ENCODE data around the gene PCK1.

Gene PCK1

DNA sequence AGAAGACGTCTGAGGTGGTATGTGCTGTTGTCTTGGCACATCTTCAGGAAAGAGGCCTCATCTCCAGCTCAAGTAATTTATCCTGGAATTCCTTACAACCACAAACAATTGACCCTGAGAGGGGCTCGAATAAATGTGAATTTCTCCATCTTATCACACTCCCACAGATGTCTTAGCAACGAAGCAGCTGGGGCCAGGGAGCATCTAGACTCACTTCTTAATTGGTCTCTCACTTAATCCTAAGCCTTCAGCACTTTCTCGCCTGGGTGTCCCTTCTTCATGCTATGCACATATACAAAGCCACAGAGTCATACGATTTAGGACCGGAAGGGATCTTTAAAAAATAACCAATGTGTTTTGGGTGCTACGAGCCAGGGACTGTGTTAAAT is 27.1 kb downstream of the PCK1 start:
- peaks cover 0 to 17% (median 0%) of the 10 kb centered on the region in 5 donors for H3K27me3 ChIP-seq (ENCODE audit: control insufficient read depth in 5 of 5, insufficient read depth in 4 of 5, low read length in 5 of 5)
- peaks cover 7 to 51% (median 41%) of the 10 kb centered on the region in 5 donors for H3K4me1 ChIP-seq (ENCODE audit: control insufficient read depth in 5 of 5, insufficient read depth in 5 of 5, low read length in 5 of 5)
- no peaks in the 10 kb centered on the region for H3K36me3 ChIP-seq (ENCODE audit: control insufficient read depth in 5 of 5, insufficient read depth in 5 of 5, low read length in 5 of 5)
- H3K9ac ChIP-seq (ENCODE audit: low read length in 5 of 5): no peak overlapping the region
- H3K27ac ChIP-seq (ENCODE audit: low read depth, low read length): no peak overlapping the region
- H3K9me3 ChIP-seq (ENCODE audit: control insufficient read depth in 5 of 5, low read length in 5 of 5): peaks cover 0 to 11% (median 6%) of the 10 kb centered on the region in 5 donors
- H3K4me3 ChIP-seq (ENCODE audit: low read depth in 1 of 5, low read length in 5 of 5): no peak overlapping the region

DNA sequence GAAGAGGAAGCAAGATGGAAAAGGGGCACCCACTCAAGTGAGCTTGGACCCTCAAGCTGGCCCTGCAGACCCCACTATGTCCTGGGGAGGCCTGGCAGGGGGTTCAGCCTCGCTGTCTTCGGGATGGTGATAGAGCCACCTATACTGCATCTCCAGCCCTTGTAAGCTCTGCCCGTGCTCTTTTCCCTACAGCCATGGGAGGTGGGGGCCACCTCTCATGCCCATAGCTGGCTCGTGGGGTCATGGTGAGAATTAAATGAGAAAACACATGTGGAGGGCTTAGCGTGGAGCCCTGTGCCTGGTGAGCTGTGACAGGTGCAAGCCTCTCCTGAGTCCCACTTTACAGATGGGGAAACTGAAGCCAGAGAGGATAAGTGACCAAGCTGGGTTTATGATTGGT is 27.7 kb downstream of the PCK1 start:
- H3K9me3 ChIP-seq (ENCODE audit: control insufficient read depth in 5 of 5, low read length in 5 of 5): peaks cover 0 to 11% (median 6%) of the 10 kb centered on the region in 5 donors
- no peak overlapping the region for H3K4me3 ChIP-seq (ENCODE audit: low read depth in 1 of 5, low read length in 5 of 5)
- peaks cover 5 to 51% (median 39%) of the 10 kb centered on the region in 5 donors for H3K4me1 ChIP-seq (ENCODE audit: control insufficient read depth in 5 of 5, insufficient read depth in 5 of 5, low read length in 5 of 5)
- H3K9ac ChIP-seq (ENCODE audit: low read length in 5 of 5): no peak overlapping the region
- H3K27me3 ChIP-seq (ENCODE audit: control insufficient read depth in 5 of 5, insufficient read depth in 4 of 5, low read length in 5 of 5): peaks cover 0 to 17% (median 0%) of the 10 kb centered on the region in 5 donors
- H3K36me3 ChIP-seq (ENCODE audit: control insufficient read depth in 5 of 5, insufficient read depth in 5 of 5, low read length in 5 of 5): no peaks in the 10 kb centered on the region
- no peak overlapping the region for H3K27ac ChIP-seq (ENCODE audit: low read depth, low read length)

DNA sequence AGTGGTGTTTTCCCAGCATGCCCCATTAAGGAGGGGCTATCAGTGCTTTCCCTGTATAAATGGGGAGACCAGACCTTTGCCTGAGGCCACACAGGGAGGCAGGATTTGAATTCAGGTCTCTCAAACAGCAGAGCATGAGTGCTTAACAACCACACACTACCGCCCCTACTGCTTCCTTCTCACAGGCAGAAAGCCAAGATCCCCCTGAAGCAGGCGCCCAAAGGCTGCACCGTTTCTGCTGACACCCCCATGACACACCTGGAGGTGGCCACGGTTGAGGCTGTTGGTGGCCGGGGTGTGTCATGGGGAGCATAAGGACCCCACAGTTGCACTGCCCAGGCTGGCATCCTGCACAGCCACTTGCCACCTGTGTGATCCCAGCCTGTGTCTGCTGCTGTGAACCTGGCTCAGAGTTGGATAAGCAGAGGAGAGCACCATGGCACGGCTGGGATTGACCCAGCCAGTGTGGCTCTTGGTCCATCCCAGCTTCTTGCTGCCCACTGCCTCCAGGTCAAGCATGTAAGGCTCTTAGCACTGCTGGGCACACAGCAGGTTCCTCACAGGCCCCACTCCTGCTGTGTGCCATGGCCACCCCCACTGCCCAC is 28.3 kb downstream of the PCK1 start:
- H3K27ac ChIP-seq (ENCODE audit: low read depth, low read length): peak overlapping the region; percentile 57
- H3K9me3 ChIP-seq (ENCODE audit: control insufficient read depth in 5 of 5, low read length in 5 of 5): peaks cover 0 to 11% (median 6%) of the 10 kb centered on the region in 5 donors
- H3K9ac ChIP-seq (ENCODE audit: low read length in 5 of 5): no peak overlapping the region
- H3K36me3 ChIP-seq (ENCODE audit: control insufficient read depth in 5 of 5, insufficient read depth in 5 of 5, low read length in 5 of 5): no peaks in the 10 kb centered on the region
- peaks cover 5 to 55% (median 45%) of the 10 kb centered on the region in 5 donors for H3K4me1 ChIP-seq (ENCODE audit: control insufficient read depth in 5 of 5, insufficient read depth in 5 of 5, low read length in 5 of 5)
- peaks cover 0 to 13% (median 0%) of the 10 kb centered on the region in 5 donors for H3K27me3 ChIP-seq (ENCODE audit: control insufficient read depth in 5 of 5, insufficient read depth in 4 of 5, low read length in 5 of 5)
- no peak overlapping the region for H3K4me3 ChIP-seq (ENCODE audit: low read depth in 1 of 5, low read length in 5 of 5)

DNA sequence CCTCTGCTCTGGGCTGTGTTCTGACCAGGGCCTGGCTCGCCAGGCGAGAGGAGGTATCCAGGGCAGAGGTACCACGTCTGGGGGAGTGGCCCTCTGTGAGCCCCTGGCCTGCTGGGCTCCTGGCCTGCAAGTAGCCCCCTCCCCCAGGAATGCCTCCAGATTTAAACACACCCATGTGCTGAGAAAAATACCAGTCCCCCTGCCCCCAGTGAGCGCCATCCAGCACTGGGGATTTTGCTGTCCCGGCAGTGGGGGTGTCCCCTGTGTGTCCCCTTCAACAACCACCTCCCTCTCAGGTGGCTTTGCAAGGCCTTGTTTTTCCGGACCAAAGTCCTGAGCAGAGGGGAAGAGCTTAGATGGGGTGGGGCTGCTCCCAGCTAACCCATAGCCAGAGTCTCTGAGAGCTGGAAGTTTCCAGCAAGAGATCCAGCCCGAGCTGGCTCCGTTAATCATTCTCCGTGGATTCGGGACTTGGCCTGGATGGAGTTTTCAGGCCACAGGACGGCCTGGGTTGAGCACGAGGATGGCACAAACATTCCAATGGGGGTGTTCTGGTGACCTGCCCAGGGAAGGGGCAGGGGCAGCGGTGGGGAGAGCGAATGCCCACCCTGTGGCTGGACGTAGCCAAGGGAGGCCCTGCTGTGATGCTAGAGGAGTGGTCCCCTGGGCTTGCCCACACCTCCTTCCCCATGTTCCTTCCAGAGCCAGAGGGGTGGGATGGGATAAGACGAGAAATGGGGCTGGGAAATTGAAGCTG is 29.0 kb downstream of the PCK1 start:
- H3K4me1 ChIP-seq (ENCODE audit: control insufficient read depth in 5 of 5, insufficient read depth in 5 of 5, low read length in 5 of 5): peaks cover 5 to 51% (median 43%) of the 10 kb centered on the region in 5 donors
- H3K27me3 ChIP-seq (ENCODE audit: control insufficient read depth in 5 of 5, insufficient read depth in 4 of 5, low read length in 5 of 5): peaks cover 0 to 9% (median 0%) of the 10 kb centered on the region in 5 donors
- no peak overlapping the region for H3K4me3 ChIP-seq (ENCODE audit: low read depth in 1 of 5, low read length in 5 of 5)
- H3K9ac ChIP-seq (ENCODE audit: low read length in 5 of 5): no peak overlapping the region
- no peaks in the 10 kb centered on the region for H3K36me3 ChIP-seq (ENCODE audit: control insufficient read depth in 5 of 5, insufficient read depth in 5 of 5, low read length in 5 of 5)
- peak overlapping the region; percentile 57 for H3K27ac ChIP-seq (ENCODE audit: low read depth, low read length)
- H3K9me3 ChIP-seq (ENCODE audit: control insufficient read depth in 5 of 5, low read length in 5 of 5): peaks cover 0 to 11% (median 6%) of the 10 kb centered on the region in 5 donors

DNA sequence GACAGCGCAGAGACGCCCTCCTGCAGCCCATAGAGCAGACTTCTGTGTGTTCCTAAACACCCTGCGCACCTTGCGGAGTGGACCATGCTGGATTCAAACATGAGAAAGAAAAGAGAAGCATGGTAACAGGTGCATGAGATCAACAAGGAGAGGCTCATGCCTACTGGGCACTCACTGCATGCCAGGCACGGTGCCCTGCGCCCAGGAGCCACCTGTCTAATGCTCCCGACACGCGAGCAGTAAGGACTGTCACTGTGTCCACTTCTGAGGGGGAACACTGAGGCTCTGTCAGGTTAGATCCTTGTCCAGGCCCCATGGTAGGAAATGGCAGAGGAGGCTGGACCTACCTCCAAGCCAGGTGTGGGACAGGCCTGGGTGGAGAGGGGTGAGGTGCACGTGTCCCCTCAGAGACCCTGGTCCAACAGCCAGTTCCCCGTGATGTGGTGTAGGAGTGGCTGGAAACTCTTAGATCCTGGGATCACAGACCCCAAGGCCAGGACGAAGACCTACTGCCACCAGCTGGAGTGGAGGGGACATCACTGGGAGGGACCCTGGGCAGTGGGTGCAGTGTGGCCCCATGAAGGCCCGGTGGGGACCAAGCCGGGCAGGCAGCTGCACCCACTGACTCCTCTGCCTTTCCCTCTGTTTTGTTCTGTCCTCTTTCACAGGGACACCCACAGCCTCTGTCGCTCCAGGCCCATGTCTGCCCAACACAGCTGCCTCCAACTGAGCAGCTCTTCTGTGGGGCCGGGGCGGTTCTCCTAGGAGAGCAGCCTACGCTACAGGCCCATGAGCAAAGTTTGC is 29.8 kb downstream of the PCK1 start:
- no peak overlapping the region for H3K9ac ChIP-seq (ENCODE audit: low read length in 5 of 5)
- peaks cover 0 to 4% (median 0%) of the 10 kb centered on the region in 5 donors for H3K27me3 ChIP-seq (ENCODE audit: control insufficient read depth in 5 of 5, insufficient read depth in 4 of 5, low read length in 5 of 5)
- H3K27ac ChIP-seq (ENCODE audit: low read depth, low read length): peak overlapping the region; percentile 57
- H3K4me1 ChIP-seq (ENCODE audit: control insufficient read depth in 5 of 5, insufficient read depth in 5 of 5, low read length in 5 of 5): peaks cover 0 to 43% (median 35%) of the 10 kb centered on the region in 5 donors
- peaks cover 0 to 11% (median 6%) of the 10 kb centered on the region in 5 donors for H3K9me3 ChIP-seq (ENCODE audit: control insufficient read depth in 5 of 5, low read length in 5 of 5)
- no peaks in the 10 kb centered on the region for H3K36me3 ChIP-seq (ENCODE audit: control insufficient read depth in 5 of 5, insufficient read depth in 5 of 5, low read length in 5 of 5)
- H3K4me3 ChIP-seq (ENCODE audit: low read depth in 1 of 5, low read length in 5 of 5): no peak overlapping the region

DNA sequence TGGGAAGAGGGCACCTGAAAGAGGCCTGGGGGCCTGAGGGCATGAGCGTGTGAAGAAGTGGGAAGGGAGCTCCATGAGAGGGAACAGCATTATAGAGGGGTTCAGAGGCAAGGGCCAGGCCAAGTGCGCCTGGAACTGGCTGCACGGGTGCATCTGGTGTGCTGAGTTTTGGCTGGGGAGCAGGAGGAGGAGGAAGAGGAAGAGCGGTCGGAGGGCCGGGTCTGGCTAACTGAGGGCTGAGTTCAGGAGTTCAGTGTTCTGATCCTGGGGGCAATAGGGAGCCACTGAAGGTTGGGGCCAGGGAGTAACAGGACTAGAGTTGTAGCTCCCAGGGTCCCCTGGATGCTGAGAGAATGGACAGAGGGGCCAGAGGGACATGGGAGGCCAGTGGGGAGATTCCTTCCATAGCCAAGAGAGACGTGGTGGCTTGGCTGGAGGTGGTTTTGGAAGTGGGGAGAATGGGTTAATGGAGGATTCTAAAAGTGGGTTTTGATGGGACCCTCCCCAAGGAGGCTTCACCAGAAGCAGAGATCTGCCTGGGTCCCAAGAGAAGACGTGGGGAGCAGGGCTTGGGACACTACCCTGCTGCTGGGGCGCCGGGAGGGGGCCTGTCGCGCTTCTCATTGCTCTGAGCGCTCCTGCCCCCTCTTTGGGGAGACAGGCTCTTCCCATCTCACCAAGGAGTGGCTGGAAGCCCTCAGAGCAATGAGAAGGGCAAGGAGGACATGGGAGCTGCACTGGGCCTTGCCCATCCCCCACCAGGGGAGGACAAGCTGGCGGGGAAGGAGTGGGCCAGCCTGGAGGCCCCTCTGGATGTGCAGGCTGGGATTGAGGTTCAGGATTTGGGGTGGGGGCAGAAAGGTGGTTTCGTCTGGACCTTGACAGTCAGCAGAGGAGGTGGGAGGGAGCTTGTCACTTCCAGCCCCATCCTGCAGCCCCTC is 30.6 kb downstream of the PCK1 start:
- H3K4me3 ChIP-seq (ENCODE audit: low read depth in 1 of 5, low read length in 5 of 5): no peak overlapping the region
- H3K9ac ChIP-seq (ENCODE audit: low read length in 5 of 5): no peak overlapping the region
- peaks cover 0 to 11% (median 6%) of the 10 kb centered on the region in 5 donors for H3K9me3 ChIP-seq (ENCODE audit: control insufficient read depth in 5 of 5, low read length in 5 of 5)
- no peak overlapping the region for H3K27ac ChIP-seq (ENCODE audit: low read depth, low read length)
- peaks cover 0 to 2% (median 0%) of the 10 kb centered on the region in 5 donors for H3K27me3 ChIP-seq (ENCODE audit: control insufficient read depth in 5 of 5, insufficient read depth in 4 of 5, low read length in 5 of 5)
- no peaks in the 10 kb centered on the region for H3K36me3 ChIP-seq (ENCODE audit: control insufficient read depth in 5 of 5, insufficient read depth in 5 of 5, low read length in 5 of 5)
- peaks cover 0 to 35% (median 26%) of the 10 kb centered on the region in 5 donors for H3K4me1 ChIP-seq (ENCODE audit: control insufficient read depth in 5 of 5, insufficient read depth in 5 of 5, low read length in 5 of 5)

DNA sequence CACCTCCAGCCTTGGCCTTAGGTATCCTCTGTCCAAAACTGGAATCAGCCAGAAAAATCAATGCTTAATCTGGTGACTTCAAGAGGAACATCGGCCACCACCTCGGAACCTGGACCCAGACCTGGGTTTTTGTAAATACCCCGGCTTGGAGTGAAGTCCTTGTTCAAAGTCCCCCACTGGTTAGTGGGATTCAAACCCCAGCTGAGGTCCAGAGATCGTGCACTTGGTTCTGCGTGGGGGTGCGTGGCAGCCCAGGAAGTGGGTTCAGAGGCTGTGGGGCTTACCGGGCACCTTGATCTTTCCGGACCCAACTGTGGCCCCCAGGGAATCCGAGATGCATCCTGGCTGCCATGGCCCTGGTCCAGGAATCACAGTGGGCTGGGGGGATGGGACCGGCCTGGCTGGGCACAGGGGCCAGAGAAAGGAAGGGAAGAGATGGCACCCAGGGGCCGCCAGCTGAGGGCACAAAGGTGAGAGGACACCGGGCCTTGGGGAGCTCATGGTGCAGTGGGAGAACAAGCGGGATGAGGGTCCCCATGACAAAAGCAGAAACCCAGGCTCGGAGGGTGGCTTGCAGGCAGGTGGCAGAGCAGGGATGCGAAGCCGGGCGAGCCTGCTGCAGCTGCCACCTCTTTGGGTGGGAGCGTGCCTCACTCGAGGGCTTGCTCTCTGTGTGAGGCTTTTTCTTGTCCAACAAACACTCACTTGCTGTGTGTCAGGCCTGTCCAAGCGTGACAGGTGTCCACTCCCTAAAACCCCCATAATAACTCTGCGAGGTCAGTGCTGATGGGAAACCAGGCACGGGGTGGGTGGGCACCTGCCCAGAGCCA is 31.6 kb downstream of the PCK1 start:
- Histone ChIP-seq H3K9ac (ENCODE audit: low read length in 5 of 5) (peak overlapping the region in 1 of 5 donors; percentile 44), H3K4me1 (ENCODE audit: control insufficient read depth in 5 of 5, insufficient read depth in 5 of 5, low read length in 5 of 5) (peaks cover 0 to 38% (median 33%) of the 10 kb centered on the region in 5 donors), H3K9me3 (ENCODE audit: control insufficient read depth in 5 of 5, low read length in 5 of 5) (peaks cover 0 to 8% (median 5%) of the 10 kb centered on the region in 5 donors), H3K27ac (ENCODE audit: low read depth, low read length) (no peak overlapping the region), H3K27me3 (ENCODE audit: control insufficient read depth in 5 of 5, insufficient read depth in 4 of 5, low read length in 5 of 5) (peaks cover 0 to 2% (median 0%) of the 10 kb centered on the region in 5 donors), H3K4me3 (ENCODE audit: low read depth in 1 of 5, low read length in 5 of 5) (no peak overlapping the region), H3K36me3 (ENCODE audit: control insufficient read depth in 5 of 5, insufficient read depth in 5 of 5, low read length in 5 of 5) (no peaks in the 10 kb centered on the region)

DNA sequence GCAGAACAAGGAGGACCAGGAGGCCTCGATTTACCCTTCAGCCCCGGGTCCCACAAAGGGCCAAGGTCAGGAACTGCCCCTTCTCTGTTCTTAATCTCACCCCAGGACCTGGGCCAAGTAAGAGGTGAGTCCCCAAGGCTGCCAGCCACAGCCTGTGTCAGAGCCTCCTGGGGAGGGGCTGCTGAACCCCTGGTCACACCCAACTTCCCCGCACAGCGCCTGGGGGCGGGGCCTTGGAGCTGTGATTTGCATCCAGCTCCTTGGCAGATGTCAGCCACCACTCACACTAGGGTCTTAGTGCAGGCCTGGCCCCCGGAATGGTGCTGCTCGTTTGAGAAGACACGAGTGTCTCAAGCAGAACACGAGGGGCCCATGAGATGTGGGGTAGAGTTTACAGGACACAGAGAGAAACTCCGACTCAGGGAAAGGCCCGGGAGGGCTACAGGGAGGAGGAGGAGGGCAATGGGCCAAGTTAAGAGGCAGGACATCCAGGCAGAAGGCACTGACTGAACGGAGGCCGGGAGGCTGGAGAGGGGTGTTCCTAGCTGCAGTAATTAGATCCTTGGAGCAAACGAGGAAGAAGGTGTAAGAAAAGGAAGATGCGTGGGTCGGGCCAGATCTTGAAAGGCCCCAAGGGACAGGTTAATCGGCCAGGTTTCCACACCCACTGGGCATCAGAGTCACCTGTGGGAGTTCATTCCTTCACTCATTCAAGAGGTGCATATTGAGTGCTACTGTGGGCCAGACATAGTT is 32.4 kb downstream of the PCK1 start:
- Histone ChIP-seq H3K36me3 (ENCODE audit: control insufficient read depth in 5 of 5, insufficient read depth in 5 of 5, low read length in 5 of 5) (no peaks in the 10 kb centered on the region), H3K9me3 (ENCODE audit: control insufficient read depth in 5 of 5, low read length in 5 of 5) (no peaks in the 10 kb centered on the region), H3K27me3 (ENCODE audit: control insufficient read depth in 5 of 5, insufficient read depth in 4 of 5, low read length in 5 of 5) (peaks cover 0 to 2% (median 0%) of the 10 kb centered on the region in 5 donors), H3K9ac (ENCODE audit: low read length in 5 of 5) (no peak overlapping the region), H3K27ac (ENCODE audit: low read depth, low read length) (no peak overlapping the region), H3K4me1 (ENCODE audit: control insufficient read depth in 5 of 5, insufficient read depth in 5 of 5, low read length in 5 of 5) (peaks cover 0 to 38% (median 33%) of the 10 kb centered on the region in 5 donors), H3K4me3 (ENCODE audit: low read depth in 1 of 5, low read length in 5 of 5) (no peak overlapping the region)

All from subcutaneous abdominal adipose tissue (tissue), 5 donors.